HG02970 (cell line): ENCODE measurements around the gene RPTOR.

Experiments used
- ATAC-seq: cut with Tn5 transposase; IDR thresholded peaks from one replicate; pipeline ENCODE4 v1.9.1; 2021; ENCODE audit warnings: mild to moderate bottlenecking, moderate library complexity, moderate number of reproducible peaks; ENCODE audit not compliant: unreplicated experiment, low FRiP score

Gene RPTOR

GRCh38 chr17:80705988-80706387 is 161.3 kb downstream of the RPTOR start:
- no peak for ATAC-seq

GRCh38 chr17:80706463-80706867 is 161.8 kb downstream of the RPTOR start:
- ATAC-seq: no peak

- no peak for ATAC-seq
These were observed 163.8 kb downstream of the RPTOR start for GRCh38 chr17:80708480-80708879.

DNA sequence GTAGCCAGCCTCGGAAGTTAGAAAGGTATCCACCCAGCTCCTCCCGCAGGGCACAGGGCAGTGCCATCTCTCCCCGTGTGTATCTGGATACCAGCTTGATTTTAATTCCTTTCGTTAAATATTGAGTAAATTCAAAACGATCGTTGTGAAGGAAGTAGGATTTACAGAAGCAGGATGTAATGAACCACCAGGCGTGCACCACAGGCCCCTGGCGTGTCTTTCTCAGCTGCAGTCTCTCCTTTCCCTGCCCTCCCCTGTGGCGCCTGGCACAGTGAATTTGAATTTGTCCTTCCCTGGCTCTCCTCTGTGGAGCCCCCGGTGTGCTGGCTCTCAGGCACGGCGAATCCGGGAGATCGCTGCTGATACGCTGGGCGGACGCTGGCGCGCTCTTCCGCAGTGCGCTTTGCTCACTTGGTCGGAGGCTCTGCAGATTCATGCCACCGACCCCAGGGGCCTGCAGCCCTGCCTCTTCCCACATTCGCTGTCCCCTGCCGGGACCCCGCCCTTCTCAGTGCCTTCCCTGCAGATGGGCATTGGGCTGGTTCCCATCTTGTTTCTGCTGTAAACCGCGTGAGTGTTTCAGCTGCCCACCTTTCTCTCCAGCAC is 164.6 kb downstream of the RPTOR start:
- no peak for ATAC-seq

- no peak for ATAC-seq
These were observed 166.2 kb downstream of the RPTOR start for GRCh38 chr17:80710714-80711302.

GRCh38 chr17:80712089-80712488 is 167.5 kb downstream of the RPTOR start:
- ATAC-seq: no peak

- ATAC-seq: no peak
These were observed 168.0 kb downstream of the RPTOR start for GRCh38 chr17:80712606-80713005.

GRCh38 chr17:80716986-80717719 is 172.5 kb downstream of the RPTOR start:
- ATAC-seq: no peak

GRCh38 chr17:80717720-80718083 is 173.1 kb downstream of the RPTOR start:
- no peak for ATAC-seq

- no peak for ATAC-seq
These were observed 173.8 kb downstream of the RPTOR start for GRCh38 chr17:80718428-80718827.

- no peak for ATAC-seq
These were observed 174.8 kb downstream of the RPTOR start for GRCh38 chr17:80719449-80719848.

- no peak for ATAC-seq
These were observed 176.3 kb downstream of the RPTOR start for GRCh38 chr17:80720610-80721577.

DNA sequence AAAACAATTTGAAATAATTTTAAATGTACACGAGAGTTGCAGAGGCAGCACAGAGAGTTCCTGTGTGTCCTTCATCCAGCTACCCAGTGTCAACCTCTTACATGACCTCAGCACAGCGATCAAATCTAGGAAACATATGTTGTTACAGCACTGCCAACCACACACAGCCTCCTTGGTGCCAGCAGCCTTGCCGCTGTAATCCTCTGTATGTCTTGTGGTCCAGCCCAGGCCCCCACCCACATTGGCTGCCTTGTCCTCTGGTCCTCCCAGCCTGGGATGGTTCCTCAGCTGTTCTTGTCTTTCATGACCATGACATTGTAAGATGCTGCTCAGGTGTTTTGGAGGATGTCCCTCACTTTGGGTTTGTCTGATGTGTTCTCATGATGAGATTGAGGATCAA is 178.0 kb downstream of the RPTOR start:
- ATAC-seq: no peak

DNA sequence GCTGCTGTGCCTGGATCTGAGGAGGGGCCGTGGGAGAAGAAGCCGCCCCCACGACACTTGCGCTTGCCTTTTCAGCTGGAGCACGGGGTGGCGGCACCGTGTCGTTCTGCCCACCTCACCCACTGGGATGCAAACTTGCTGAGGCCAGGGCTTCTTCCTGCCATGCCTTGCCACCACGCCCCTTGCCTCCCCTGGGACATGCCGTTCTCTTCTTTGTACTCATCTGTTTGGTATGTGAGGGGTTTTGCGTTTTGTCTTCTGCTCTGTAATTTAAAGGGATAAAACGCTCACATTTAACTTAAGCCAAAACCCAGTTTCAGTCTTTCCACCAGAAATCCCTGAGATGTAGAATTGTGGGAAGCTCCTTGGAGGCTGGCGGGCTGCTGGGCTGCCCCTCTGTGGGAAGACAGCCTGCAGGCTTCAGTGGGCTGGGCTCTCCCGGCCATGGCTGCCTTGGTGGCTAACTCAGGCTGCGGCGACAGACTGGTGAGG is 180.2 kb downstream of the RPTOR start:
- no peak for ATAC-seq

GRCh38 chr17:80725517-80725916 is 180.9 kb downstream of the RPTOR start:
- no peak for ATAC-seq

GRCh38 chr17:80726558-80727408 is 182.1 kb downstream of the RPTOR start:
- ATAC-seq: no peak

DNA sequence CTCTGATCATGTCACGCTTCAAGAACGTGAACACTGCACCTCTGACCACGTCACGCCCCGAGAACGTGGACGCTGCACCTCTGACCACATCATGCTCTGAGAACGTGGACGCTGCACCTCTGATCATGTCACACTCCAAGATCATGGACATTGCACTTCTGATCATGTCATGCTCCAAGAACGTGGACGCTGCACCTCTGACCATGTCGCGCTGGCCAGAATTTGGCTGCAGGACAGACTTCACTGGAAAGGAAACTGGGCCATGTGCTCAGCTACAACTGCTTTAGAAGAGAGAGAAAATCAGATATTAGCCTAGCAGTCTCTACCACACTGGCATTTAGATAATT is 182.7 kb downstream of the RPTOR start:
- no peak for ATAC-seq

GRCh38 chr17:80729016-80729415 is 184.4 kb downstream of the RPTOR start:
- ATAC-seq: no peak

- ATAC-seq: no peak
These were observed 185.1 kb downstream of the RPTOR start for GRCh38 chr17:80729761-80730160.

DNA sequence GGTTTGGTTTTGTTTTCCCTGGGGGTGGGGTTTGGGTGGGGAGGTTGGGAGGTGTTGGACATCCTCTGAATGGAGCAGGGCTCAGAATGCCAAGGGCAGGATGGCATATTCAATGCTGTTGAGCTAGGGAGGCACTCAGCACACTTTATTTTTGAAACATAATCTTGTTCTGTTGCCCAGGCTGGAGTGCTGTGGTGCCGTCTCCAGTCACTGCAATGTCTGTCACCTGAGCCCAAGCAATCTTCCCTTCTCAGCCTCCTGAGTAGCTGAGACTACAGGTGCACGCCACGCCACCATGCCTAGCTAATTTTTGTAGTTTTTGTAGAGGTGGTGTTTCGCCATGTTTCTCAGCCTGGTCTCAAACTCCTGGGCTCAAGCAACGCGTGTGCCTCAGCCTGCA is 186.1 kb downstream of the RPTOR start:
- no peak for ATAC-seq
